Measurements from ENCODE around the gene SDK1.

The SDK1 gene

GRCh38 chr7:3459111-3459510 lies 158.1 kb downstream of the SDK1 start:
- no peak for DNase-seq

GRCh38 chr7:3461923-3462322 lies 160.9 kb downstream of the SDK1 start:
- no peak for DNase-seq

- DNase-seq: no peak
These were observed 162.6 kb downstream of the SDK1 start for GRCh38 chr7:3463696-3464095.

- no peak for DNase-seq
These were observed 164.0 kb downstream of the SDK1 start for GRCh38 chr7:3464900-3465622.

GRCh38 chr7:3466261-3466660 lies 165.2 kb downstream of the SDK1 start:
- DNase-seq: no peak

GRCh38 chr7:3469641-3470040 lies 168.6 kb downstream of the SDK1 start:
- DNase-seq: no peak

GRCh38 chr7:3480197-3480596 lies 179.1 kb downstream of the SDK1 start:
- DNase-seq: no peak

- no peak for DNase-seq
These were observed 180.4 kb downstream of the SDK1 start for GRCh38 chr7:3481435-3481834.

- DNase-seq: peak; percentile 48
These were observed 181.3 kb downstream of the SDK1 start for GRCh38 chr7:3482147-3482921.

- DNase-seq: no peak
These were observed 185.8 kb downstream of the SDK1 start for GRCh38 chr7:3486841-3487240.

GRCh38 chr7:3488829-3489228 lies 187.8 kb downstream of the SDK1 start:
- DNase-seq: no peak

- peak; percentile 68 for DNase-seq
These were observed 192.4 kb downstream of the SDK1 start for GRCh38 chr7:3493499-3493898.

- DNase-seq: no peak
These were observed 193.9 kb downstream of the SDK1 start for GRCh38 chr7:3494947-3495346.

GRCh38 chr7:3495530-3495929 lies 194.5 kb downstream of the SDK1 start:
- DNase-seq: no peak

- no peak for DNase-seq
These were observed 194.9 kb downstream of the SDK1 start for GRCh38 chr7:3495954-3496353.

GRCh38 chr7:3497796-3498195 lies 196.7 kb downstream of the SDK1 start:
- DNase-seq: no peak

- no peak for DNase-seq
These were observed 200.6 kb downstream of the SDK1 start for GRCh38 chr7:3501671-3502070.

GRCh38 chr7:3504384-3504783 lies 203.3 kb downstream of the SDK1 start:
- no peak for DNase-seq

- DNase-seq: peak; percentile 21
These were observed 209.3 kb downstream of the SDK1 start for GRCh38 chr7:3510101-3511020.

- DNase-seq: no peak
These were observed 216.3 kb downstream of the SDK1 start for GRCh38 chr7:3517344-3517743.

- DNase-seq: peak; percentile 51
These were observed 217.5 kb downstream of the SDK1 start for GRCh38 chr7:3518546-3518945.

- no peak for DNase-seq
These were observed 219.2 kb downstream of the SDK1 start for GRCh38 chr7:3520206-3520605.

GRCh38 chr7:3527496-3528124 lies 226.6 kb downstream of the SDK1 start:
- DNase-seq: no peak
